HG02852 (cell line): ENCODE measurements around the gene ATXN2.
A peak's percentile ranks its signal among the peaks of the same experiment; 100 is the strongest.
"Not testable (repeated sequence)": the region's sequence is repeated elsewhere in the genome, so short reads cannot be mapped to it uniquely, and the experiment has no call there.

Source experiments
- ATAC-seq: cut with Tn5 transposase; IDR thresholded peaks from one replicate; pipeline ENCODE4 v1.9.1; 2021; ENCODE audit warnings: mild to moderate bottlenecking, moderate library complexity; ENCODE audit not compliant: unreplicated experiment

The ATXN2 gene

GRCh38 chr12:111598637-111599452 lies at the start of gene ATXN2:
Gene ATXN2, minus strand, starts transcription at chr12:111599315. Its CDS starts 281 bp downstream, at chr12:111599034.
- ATAC-seq, result peak; percentile 44

- no peak for ATAC-seq
These were observed 46.3 kb upstream of the ATXN2 start for GRCh38 chr12:111645433-111645832.

- ATAC-seq, result no peak
These were observed 44.3 kb upstream of the ATXN2 start for GRCh38 chr12:111643427-111643826.

- no peak for ATAC-seq
These were observed 43.7 kb upstream of the ATXN2 start for GRCh38 chr12:111642681-111643426.

GRCh38 chr12:111640506-111640905 lies 41.4 kb upstream of the ATXN2 start:
- no peak for ATAC-seq

GRCh38 chr12:111638556-111638955 lies 39.4 kb upstream of the ATXN2 start:
- no peak for ATAC-seq

GRCh38 chr12:111636209-111636945 lies 37.3 kb upstream of the ATXN2 start:
- no peak for ATAC-seq

GRCh38 chr12:111635524-111635923 lies 36.4 kb upstream of the ATXN2 start:
- ATAC-seq, result no peak

- no peak for ATAC-seq
These were observed 29.6 kb upstream of the ATXN2 start for GRCh38 chr12:111628505-111629260.

- ATAC-seq, result no peak
These were observed 27.1 kb upstream of the ATXN2 start for GRCh38 chr12:111626230-111626629.

GRCh38 chr12:111624540-111624939 lies 25.4 kb upstream of the ATXN2 start:
- ATAC-seq, result no peak

- not testable (repeated sequence) for ATAC-seq
These were observed 18.7 kb upstream of the ATXN2 start for GRCh38 chr12:111617841-111618240.

GRCh38 chr12:111616177-111616623 lies 17.1 kb upstream of the ATXN2 start:
- ATAC-seq, result no peak

GRCh38 chr12:111607239-111607638 lies 8.1 kb upstream of the ATXN2 start:
- no peak for ATAC-seq

- ATAC-seq, result no peak
These were observed 7.7 kb upstream of the ATXN2 start for GRCh38 chr12:111606767-111607230.

GRCh38 chr12:111605911-111606766 lies 7.0 kb upstream of the ATXN2 start:
- no peak for ATAC-seq

- not testable (repeated sequence) for ATAC-seq
These were observed 3.7 kb upstream of the ATXN2 start for GRCh38 chr12:111602857-111603256.

- ATAC-seq, result no peak
These were observed 3.2 kb upstream of the ATXN2 start for GRCh38 chr12:111602348-111602747.

- ATAC-seq, result not testable (repeated sequence)
These were observed 1.9 kb upstream of the ATXN2 start for GRCh38 chr12:111600986-111601385.
